Caco-2 (cell line): ENCODE results near the gene FHOD3. TPM values are rescaled to one million over a fixed set of nuclear protein-coding genes. Genes with fewer than 3 reads are reported as not detected.

Source experiments
- BruUV-seq: library from RNA; stranded (reverse); fragments of 400-500 nt; replicated peaks from 2 replicates; lab custom pipeline; 2021; lab: Mats Ljungman, UMichigan
- CTCF ChIA-PET: fragments of 300-600 bp; sonication (Branson Sonifier 250); formaldehyde crosslinking; loops from one replicate; lab custom pipeline; 2022; ENCODE audit warnings: antibody characterized with exemption; lab: Charles Lee
- POLR2A ChIA-PET: fragments of 300-600 bp; sonication (Branson Sonifier 250); formaldehyde crosslinking; loops from one replicate; lab custom pipeline; 2022; ENCODE audit warnings: antibody characterized with exemption; lab: Charles Lee
- DNase-seq, 2 experiments: peaks; one replicate each; pipeline versions ENCODE4 v3.0.0 to v3.0.0-alpha.2; 2020 to 2022
- H3K27me3 ChIP-seq: replicated peaks from 2 replicates; pipeline ENCODE4 v1.6.0; 2011; ENCODE audit warnings: low read length; ENCODE audit not compliant: control insufficient read depth, insufficient read depth
- H3K36me3 ChIP-seq: 2 replicates; pipeline ENCODE4 v1.5.1; 2011; ENCODE audit warnings: low read length; ENCODE audit not compliant: control insufficient read depth, insufficient read depth
- H3K4me1 ChIP-seq: fragments of 250-450 bp; sonication (Bioruptor Pico); 2 replicates; pipeline ENCODE4 v1.5.1; 2020; ENCODE audit warnings: mild to moderate bottlenecking
- H3K4me3 ChIP-seq: 2 replicates; pipeline ENCODE4 v1.5.1; 2011; ENCODE audit warnings: low read depth, mild to moderate bottlenecking, control low read depth, low read length
- H3K9me3 ChIP-seq: fragments of 250-450 bp; sonication (Bioruptor Pico); 2 replicates; pipeline ENCODE4 v1.5.1; 2020; ENCODE audit warnings: mild to moderate bottlenecking, moderate library complexity
- H3K27ac Mint-ChIP-seq: one replicate; pipeline ENCODE4 v1.8.0; 2022; ENCODE audit warnings: mixed read lengths; ENCODE audit not compliant: unreplicated experiment
- H3K27me3 Mint-ChIP-seq: one replicate; pipeline ENCODE4 v1.8.0; 2022; ENCODE audit warnings: mixed read lengths; ENCODE audit not compliant: insufficient read depth, unreplicated experiment
- H3K36me3 Mint-ChIP-seq: one replicate; pipeline ENCODE4 v1.8.0; 2022; ENCODE audit warnings: mild to moderate bottlenecking, mixed read lengths; ENCODE audit not compliant: insufficient read depth, unreplicated experiment
- H3K4me1 Mint-ChIP-seq: one replicate; pipeline ENCODE4 v1.8.0; 2022; ENCODE audit warnings: low read depth, mixed read lengths; ENCODE audit not compliant: unreplicated experiment
- H3K4me3 Mint-ChIP-seq: one replicate; pipeline ENCODE4 v1.8.0; 2022; ENCODE audit warnings: mild to moderate bottlenecking, moderate library complexity, mixed read lengths; ENCODE audit not compliant: unreplicated experiment
- H3K9me3 Mint-ChIP-seq: one replicate; pipeline ENCODE4 v1.8.0; 2022; ENCODE audit warnings: mixed read lengths; ENCODE audit not compliant: unreplicated experiment
- intact Hi-C: fragments of 100-400 bp; cut with micrococcal nuclease; formaldehyde crosslinking; loops from one replicate; pipeline ENCODE4 v1.10.0; 2022; ENCODE audit not compliant: unreplicated experiment
- total RNA-seq: library from RNA; stranded (reverse); gene quantifications from 2 replicates; pipeline ENCODE4 v1.2.3, GENCODE V29; 2022
- TF ChIP-seq, protein P1 (sequence below), 2 experiments: fragments of 200-600 bp in 1 of 2; IDR thresholded peaks; 1 replicate in 1 of 2; 2 replicates in 1 of 2; pipeline versions ENCODE4 v1.5.1 to v1.8.0; 2011 to 2022; ENCODE audit warnings: antibody characterized with exemption in 1 of 2, control low read depth in 1 of 2, inconsistent platforms in 1 of 2, low read depth in 1 of 2, low read length in 1 of 2, mild to moderate bottlenecking in 1 of 2, moderate library complexity in 1 of 2; ENCODE audit not compliant: insufficient read depth in 1 of 2, severe bottlenecking in 1 of 2, unreplicated experiment in 1 of 2

FHOD3 gene
- total RNA-seq, 1 experiment from 2014 or later = not detected

DNA sequence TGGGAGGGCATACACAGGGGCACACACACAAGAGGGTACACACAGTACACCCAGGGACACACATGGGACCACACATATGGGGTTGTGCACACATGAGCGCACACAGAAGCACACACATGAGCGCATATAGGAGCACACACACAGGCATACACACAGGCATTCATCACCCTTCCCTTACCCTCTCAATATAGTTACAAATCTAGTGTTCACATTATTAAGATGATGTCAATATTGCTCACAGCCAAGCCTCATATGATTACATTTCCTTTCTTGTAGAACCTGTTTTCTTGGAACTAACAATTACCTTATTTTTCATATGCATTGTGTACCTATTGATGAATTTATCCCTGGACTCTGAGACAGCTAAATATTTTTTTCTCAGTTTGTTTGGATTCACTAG, 156.7 kb downstream of the FHOD3 start:
- Mint-ChIP-seq H3K9me3 (no peaks in the 10 kb centered on the region), H3K36me3 (no peaks in the 10 kb centered on the region), H3K27me3 (peaks cover 7% of the 10 kb centered on the region), H3K27ac (no peak overlapping the region), H3K4me3 (no peak overlapping the region), H3K4me1 (no peaks in the 10 kb centered on the region)
- BruUV-seq = no TSS peak
- ChIA-PET POLR2A (no interaction called here), CTCF (no interaction called here)
- Histone ChIP-seq H3K4me3 (no peak overlapping the region), H3K4me1 (no peaks in the 10 kb centered on the region), H3K36me3 (no peaks in the 10 kb centered on the region), H3K9me3 (no peaks in the 10 kb centered on the region), H3K27me3 (no peaks in the 10 kb centered on the region)
- intact Hi-C loops = no loop called here
- TF ChIP-seq, protein P1, sequence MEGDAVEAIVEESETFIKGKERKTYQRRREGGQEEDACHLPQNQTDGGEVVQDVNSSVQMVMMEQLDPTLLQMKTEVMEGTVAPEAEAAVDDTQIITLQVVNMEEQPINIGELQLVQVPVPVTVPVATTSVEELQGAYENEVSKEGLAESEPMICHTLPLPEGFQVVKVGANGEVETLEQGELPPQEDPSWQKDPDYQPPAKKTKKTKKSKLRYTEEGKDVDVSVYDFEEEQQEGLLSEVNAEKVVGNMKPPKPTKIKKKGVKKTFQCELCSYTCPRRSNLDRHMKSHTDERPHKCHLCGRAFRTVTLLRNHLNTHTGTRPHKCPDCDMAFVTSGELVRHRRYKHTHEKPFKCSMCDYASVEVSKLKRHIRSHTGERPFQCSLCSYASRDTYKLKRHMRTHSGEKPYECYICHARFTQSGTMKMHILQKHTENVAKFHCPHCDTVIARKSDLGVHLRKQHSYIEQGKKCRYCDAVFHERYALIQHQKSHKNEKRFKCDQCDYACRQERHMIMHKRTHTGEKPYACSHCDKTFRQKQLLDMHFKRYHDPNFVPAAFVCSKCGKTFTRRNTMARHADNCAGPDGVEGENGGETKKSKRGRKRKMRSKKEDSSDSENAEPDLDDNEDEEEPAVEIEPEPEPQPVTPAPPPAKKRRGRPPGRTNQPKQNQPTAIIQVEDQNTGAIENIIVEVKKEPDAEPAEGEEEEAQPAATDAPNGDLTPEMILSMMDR (IDR thresholded peaks at IDR 0.05; ENCODE audit: insufficient read depth in 1 of 2, low read depth in 1 of 2, low read length in 1 of 2, severe bottlenecking in 1 of 2, unreplicated experiment in 1 of 2) = no peak
- no peak for DNase-seq

DNA sequence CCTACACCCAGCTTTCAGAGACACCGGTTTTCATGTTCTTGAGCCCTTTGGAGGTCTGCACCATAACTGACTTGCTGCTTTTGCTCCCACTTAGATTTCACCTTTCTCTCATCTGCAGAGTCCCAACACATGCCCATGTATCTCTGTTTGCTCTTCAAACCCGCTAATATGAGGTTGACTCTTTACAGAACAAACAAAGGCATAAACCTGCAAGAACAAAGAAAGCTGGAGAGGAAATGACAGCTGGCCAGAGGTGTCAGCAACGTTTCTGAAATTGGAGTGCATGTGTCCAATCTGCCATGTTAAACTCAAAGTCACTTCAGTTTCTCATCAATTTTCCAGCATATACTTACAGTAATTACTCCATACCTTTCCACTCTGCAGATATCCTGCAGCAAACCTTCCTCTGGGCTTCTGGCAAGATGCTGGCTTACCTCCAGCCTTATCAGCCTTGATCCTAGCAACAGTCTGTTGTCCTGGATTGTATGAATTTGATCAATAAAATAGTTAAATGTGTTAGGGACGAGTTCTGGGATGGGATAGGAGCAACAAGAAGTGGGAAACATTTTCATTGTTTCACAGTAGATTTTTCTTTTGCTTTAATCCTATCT, 157.4 kb downstream of the FHOD3 start:
- DNase-seq = no peak
- H3K27ac Mint-ChIP-seq = no peak overlapping the region
- H3K4me1 Mint-ChIP-seq = no peaks in the 10 kb centered on the region
- POLR2A ChIA-PET = no interaction called here
- Histone ChIP-seq H3K27me3 (no peaks in the 10 kb centered on the region), H3K4me3 (no peak overlapping the region), H3K9me3 (no peaks in the 10 kb centered on the region), H3K4me1 (no peaks in the 10 kb centered on the region), H3K36me3 (no peaks in the 10 kb centered on the region)
- intact Hi-C loops = no loop called here
- no peak overlapping the region for H3K4me3 Mint-ChIP-seq
- BruUV-seq = no TSS peak
- no peaks in the 10 kb centered on the region for H3K36me3 Mint-ChIP-seq
- TF ChIP-seq, protein P1 (IDR thresholded peaks at IDR 0.05; ENCODE audit: insufficient read depth in 1 of 2, low read depth in 1 of 2, low read length in 1 of 2, severe bottlenecking in 1 of 2, unreplicated experiment in 1 of 2) = no peak
- CTCF ChIA-PET = no interaction called here
- no peaks in the 10 kb centered on the region for H3K9me3 Mint-ChIP-seq
- H3K27me3 Mint-ChIP-seq = peaks cover 10% of the 10 kb centered on the region

DNA sequence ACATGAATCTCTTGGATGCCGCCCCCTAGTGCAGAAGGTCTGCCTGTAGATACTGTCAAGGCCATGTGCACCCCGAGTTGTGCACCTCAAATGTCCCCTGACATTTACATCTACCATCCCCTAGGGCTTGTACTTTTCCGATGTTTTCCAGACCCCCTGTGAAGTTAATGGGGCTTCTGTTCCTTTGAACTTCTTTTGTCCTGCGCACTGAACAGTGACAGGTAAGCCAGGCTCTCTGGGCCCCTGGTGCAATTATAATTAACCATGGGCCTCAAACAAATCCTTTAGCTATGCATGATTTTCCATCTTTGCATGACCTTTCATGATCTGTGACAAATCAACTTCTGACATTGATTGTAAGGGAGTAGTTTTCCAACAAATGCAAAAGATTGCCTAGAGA, 158.4 kb downstream of the FHOD3 start:
- H3K9me3 ChIP-seq = no peaks in the 10 kb centered on the region
- Mint-ChIP-seq H3K36me3 (no peaks in the 10 kb centered on the region), H3K4me1 (no peaks in the 10 kb centered on the region), H3K27me3 (peaks cover 11% of the 10 kb centered on the region), H3K4me3 (no peak overlapping the region), H3K27ac (no peak overlapping the region), H3K9me3 (no peaks in the 10 kb centered on the region)
- TF ChIP-seq, protein P1 (IDR thresholded peaks at IDR 0.05; ENCODE audit: insufficient read depth in 1 of 2, low read depth in 1 of 2, low read length in 1 of 2, severe bottlenecking in 1 of 2, unreplicated experiment in 1 of 2) = no peak
- H3K4me3 ChIP-seq = no peak overlapping the region
- intact Hi-C loops = no loop called here
- CTCF ChIA-PET = no interaction called here
- H3K27me3 ChIP-seq = no peaks in the 10 kb centered on the region
- H3K36me3 ChIP-seq = no peaks in the 10 kb centered on the region
- POLR2A ChIA-PET = no interaction called here
- BruUV-seq = no TSS peak
- no peak for DNase-seq
- H3K4me1 ChIP-seq = no peaks in the 10 kb centered on the region
